ENCODE measurements around the gene TMEM131L.

TMEM131L gene

GRCh38 chr4:153612878-153613277 is 146.7 kb downstream of the TMEM131L start:
- no peaks in the 10 kb centered on the region; the same call in 1 of the 2 replicates for H3K36me3 ChIP-seq (ENCODE audit: insufficient read depth, low read length)
- no peaks in the 10 kb centered on the region for H3K4me1 ChIP-seq (ENCODE audit: insufficient read depth, low read length)
- H3K9ac ChIP-seq (ENCODE audit: low read depth, low read length), result no peak overlapping the region
- H3K9me3 ChIP-seq (ENCODE audit: control insufficient read depth, insufficient read depth, low read length), result no peaks in the 10 kb centered on the region

- H3K9ac ChIP-seq (ENCODE audit: low read depth, low read length), result no peak overlapping the region
- H3K36me3 ChIP-seq (ENCODE audit: insufficient read depth, low read length), result no peaks in the 10 kb centered on the region; the same call in 1 of the 2 replicates
- no peaks in the 10 kb centered on the region for H3K9me3 ChIP-seq (ENCODE audit: control insufficient read depth, insufficient read depth, low read length)
- H3K4me1 ChIP-seq (ENCODE audit: insufficient read depth, low read length), result no peaks in the 10 kb centered on the region
Observed at GRCh38 chr4:153616006-153616555, 149.9 kb downstream of the TMEM131L start.

GRCh38 chr4:153618833-153619232 is 152.7 kb downstream of the TMEM131L start:
- Histone ChIP-seq H3K36me3 (ENCODE audit: insufficient read depth, low read length) (no peaks in the 10 kb centered on the region; the same call in 1 of the 2 replicates), H3K4me1 (ENCODE audit: insufficient read depth, low read length) (no peaks in the 10 kb centered on the region), H3K9me3 (ENCODE audit: control insufficient read depth, insufficient read depth, low read length) (no peaks in the 10 kb centered on the region), H3K9ac (ENCODE audit: low read depth, low read length) (no peak overlapping the region)

DNA sequence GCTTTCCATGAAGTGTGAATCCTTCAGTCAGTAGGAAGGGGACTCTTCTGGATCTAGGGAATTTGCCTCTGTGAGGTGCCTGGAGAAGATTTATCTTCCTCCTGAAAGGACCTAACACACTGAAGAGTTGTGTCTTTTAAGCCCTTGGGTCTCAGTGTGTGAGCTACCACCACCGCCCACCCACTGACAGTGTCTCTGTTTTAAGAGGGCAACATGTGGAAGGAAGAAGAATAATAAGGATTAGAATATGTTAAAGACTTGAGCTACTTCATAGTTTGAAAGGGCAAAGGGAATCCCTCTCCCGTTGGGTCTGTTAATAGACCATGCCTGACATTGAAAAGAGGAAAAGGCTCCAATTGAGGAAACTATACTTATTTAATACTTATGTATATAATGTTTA is 153.7 kb downstream of the TMEM131L start:
- no peaks in the 10 kb centered on the region for H3K9me3 ChIP-seq (ENCODE audit: control insufficient read depth, insufficient read depth, low read length)
- no peaks in the 10 kb centered on the region for H3K4me1 ChIP-seq (ENCODE audit: insufficient read depth, low read length)
- H3K9ac ChIP-seq (ENCODE audit: low read depth, low read length), result no peak overlapping the region
- no peaks in the 10 kb centered on the region; the same call in 1 of the 2 replicates for H3K36me3 ChIP-seq (ENCODE audit: insufficient read depth, low read length)

DNA sequence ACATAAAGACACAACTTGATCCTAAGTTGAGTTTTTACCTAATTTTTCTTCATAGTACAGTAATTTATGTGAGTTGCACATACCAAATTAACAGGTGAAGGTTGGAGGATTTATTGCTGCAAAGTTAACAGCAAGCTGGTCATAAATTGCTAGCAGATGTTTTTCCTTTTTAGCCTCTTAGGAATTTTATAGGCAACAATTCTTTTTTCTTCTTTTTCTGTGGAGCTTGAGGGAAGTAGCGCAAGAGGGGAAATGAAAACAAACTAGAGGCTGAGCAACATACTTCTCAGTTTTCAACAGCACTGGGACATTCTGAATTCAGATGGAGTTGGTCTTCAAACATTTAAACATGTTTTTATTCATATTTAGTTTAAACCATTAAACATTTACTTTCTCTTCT is 154.2 kb downstream of the TMEM131L start:
- H3K9ac ChIP-seq (ENCODE audit: low read depth, low read length), result no peak overlapping the region
- H3K9me3 ChIP-seq (ENCODE audit: control insufficient read depth, insufficient read depth, low read length), result no peaks in the 10 kb centered on the region
- no peaks in the 10 kb centered on the region; the same call in 1 of the 2 replicates for H3K36me3 ChIP-seq (ENCODE audit: insufficient read depth, low read length)
- H3K4me1 ChIP-seq (ENCODE audit: insufficient read depth, low read length), result no peaks in the 10 kb centered on the region

DNA sequence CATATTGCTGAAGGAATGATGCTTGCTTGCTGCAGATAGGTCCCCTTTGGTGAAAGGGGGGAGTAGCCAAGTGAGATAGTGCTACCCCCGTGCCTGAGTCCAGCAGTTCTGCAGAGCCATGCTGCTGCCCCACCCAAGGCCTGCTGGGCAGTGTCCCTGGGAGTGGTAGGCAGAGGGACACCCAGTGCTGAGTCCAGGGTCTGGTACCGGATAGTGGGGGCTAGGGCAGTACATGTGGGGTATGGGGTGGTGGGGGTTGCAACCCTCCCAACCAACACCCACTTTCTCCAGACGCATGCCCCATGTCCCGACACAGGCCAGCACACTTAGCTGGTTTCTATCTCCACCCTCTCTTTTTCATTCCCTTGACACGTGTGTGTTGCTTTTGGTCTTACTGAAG is 155.9 kb downstream of the TMEM131L start:
- Histone ChIP-seq H3K9ac (ENCODE audit: low read depth, low read length) (no peak overlapping the region), H3K9me3 (ENCODE audit: control insufficient read depth, insufficient read depth, low read length) (no peaks in the 10 kb centered on the region), H3K36me3 (ENCODE audit: insufficient read depth, low read length) (peaks cover 4% of the 10 kb centered on the region; the same call in 1 of the 2 replicates), H3K4me1 (ENCODE audit: insufficient read depth, low read length) (no peaks in the 10 kb centered on the region)

DNA sequence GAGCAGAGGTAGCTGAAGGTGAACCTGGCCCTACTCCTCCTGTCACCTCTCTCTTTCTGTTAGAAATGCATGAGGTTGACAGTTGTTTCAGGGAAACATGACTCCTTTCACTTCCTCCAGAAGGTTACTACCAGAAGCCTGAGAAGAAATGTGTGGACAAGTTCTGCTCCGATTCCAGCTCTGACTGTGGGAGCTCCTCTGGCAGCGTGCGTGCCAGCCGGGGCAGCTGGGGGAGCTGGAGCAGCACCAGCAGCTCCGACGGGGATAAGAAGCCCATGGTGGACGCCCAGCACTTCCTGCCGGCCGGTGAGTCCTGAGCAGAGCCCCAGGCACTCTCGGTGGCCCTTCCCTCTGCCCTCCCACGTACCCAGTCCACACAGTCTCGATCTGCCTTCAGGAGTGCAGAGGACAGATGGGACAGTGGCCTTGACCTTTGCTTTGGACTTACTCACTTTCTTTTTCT is 156.6 kb downstream of the TMEM131L start:
- Histone ChIP-seq H3K9me3 (ENCODE audit: control insufficient read depth, insufficient read depth, low read length) (no peaks in the 10 kb centered on the region), H3K9ac (ENCODE audit: low read depth, low read length) (no peak overlapping the region), H3K4me1 (ENCODE audit: insufficient read depth, low read length) (no peaks in the 10 kb centered on the region), H3K36me3 (ENCODE audit: insufficient read depth, low read length) (peaks cover 4% of the 10 kb centered on the region; the same call in 1 of the 2 replicates)

DNA sequence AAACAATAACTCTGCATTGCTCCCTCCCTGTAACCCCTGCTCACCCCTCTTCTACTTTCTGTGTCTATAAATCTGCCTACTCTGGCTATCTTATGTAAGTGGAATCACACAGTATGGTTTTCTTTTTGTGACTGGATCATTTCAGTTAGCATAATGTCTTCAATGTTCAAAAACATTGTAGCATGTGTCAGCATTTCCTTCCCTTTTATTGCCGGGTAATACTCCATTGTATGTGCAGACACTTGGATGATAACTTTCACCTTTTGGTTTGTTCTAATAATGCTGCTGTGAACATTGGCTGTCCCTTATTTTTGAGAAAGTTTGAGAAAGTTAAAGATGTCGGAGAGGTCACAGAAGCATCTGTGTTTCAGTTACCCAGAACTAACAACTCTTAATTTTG is 157.3 kb downstream of the TMEM131L start:
- Histone ChIP-seq H3K9me3 (ENCODE audit: control insufficient read depth, insufficient read depth, low read length) (no peaks in the 10 kb centered on the region), H3K4me1 (ENCODE audit: insufficient read depth, low read length) (no peaks in the 10 kb centered on the region), H3K36me3 (ENCODE audit: insufficient read depth, low read length) (peaks cover 4% of the 10 kb centered on the region; the same call in 1 of the 2 replicates), H3K9ac (ENCODE audit: low read depth, low read length) (no peak overlapping the region)

GRCh38 chr4:153628796-153629315 is 162.7 kb downstream of the TMEM131L start:
- peaks cover 12% of the 10 kb centered on the region for H3K36me3 ChIP-seq (ENCODE audit: insufficient read depth, low read length)

DNA sequence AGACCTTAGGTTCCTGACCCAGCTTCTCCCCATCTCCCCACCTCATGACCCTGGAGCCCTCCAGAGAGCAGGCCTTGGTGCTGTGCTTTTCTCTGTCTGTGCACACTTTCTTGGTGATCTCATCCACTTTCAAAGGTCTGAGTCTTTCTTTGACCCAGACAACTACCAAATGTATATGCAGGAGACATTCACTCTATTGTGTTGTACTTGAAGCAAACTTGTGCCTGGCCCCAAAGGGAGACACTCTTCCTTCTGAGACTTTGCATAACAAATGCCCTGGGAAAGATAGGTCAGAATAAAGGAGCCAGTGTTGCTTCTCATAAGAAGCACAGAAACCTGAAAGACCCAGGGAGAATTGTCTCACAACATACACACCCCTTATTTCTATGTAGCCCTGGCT is 163.6 kb downstream of the TMEM131L start:
- Histone ChIP-seq H3K36me3 (ENCODE audit: insufficient read depth, low read length) (peaks cover 12% of the 10 kb centered on the region), H3K9ac (ENCODE audit: low read depth, low read length) (no peak overlapping the region), H3K4me1 (ENCODE audit: insufficient read depth, low read length) (no peaks in the 10 kb centered on the region), H3K9me3 (ENCODE audit: control insufficient read depth, insufficient read depth, low read length) (no peaks in the 10 kb centered on the region)

More at GRCh38 chr4:153628796-153629315, 162.7 kb downstream of the TMEM131L start:
- H3K9me3 ChIP-seq (ENCODE audit: control insufficient read depth, insufficient read depth, low read length), result no peaks in the 10 kb centered on the region
- H3K9ac ChIP-seq (ENCODE audit: low read depth, low read length), result no peak overlapping the region
- no peaks in the 10 kb centered on the region for H3K4me1 ChIP-seq (ENCODE audit: insufficient read depth, low read length)

DNA sequence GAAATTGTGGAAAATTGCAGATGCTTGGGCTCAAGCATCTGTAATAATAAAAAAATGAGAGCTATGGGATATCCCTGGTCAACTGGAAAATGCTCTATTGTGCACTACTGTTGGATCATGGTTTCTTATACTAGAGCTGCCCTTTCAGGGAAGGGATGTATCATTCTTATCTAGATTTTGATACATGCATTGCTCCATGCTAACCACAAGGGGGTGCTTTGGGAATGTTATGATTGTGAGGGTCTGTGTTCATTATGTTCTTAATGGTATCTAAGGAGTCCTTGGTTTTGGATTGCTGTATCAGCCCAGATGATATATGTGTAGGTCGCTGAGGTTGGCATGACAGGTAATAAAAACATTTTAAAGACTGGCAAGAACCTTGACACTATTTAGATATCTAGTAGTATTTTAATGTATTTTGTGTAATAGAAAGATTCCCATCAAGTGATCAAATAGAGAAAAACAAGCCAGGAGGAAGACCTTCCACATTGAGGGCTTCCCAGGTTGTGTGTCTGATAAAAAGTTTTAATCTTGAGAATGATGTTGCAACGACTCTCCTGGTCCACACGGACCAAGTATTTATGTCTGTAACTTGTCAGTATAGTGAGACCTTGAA is 168.7 kb downstream of the TMEM131L start:
- Histone ChIP-seq H3K9ac (ENCODE audit: low read depth, low read length) (no peak overlapping the region), H3K4me1 (ENCODE audit: insufficient read depth, low read length) (no peaks in the 10 kb centered on the region), H3K36me3 (ENCODE audit: insufficient read depth, low read length) (peaks cover 13% of the 10 kb centered on the region), H3K9me3 (ENCODE audit: control insufficient read depth, insufficient read depth, low read length) (no peaks in the 10 kb centered on the region)

- peaks cover 7% of the 10 kb centered on the region for H3K4me1 ChIP-seq (ENCODE audit: insufficient read depth, low read length)
- H3K36me3 ChIP-seq (ENCODE audit: insufficient read depth, low read length), result peaks cover 8% of the 10 kb centered on the region
- H3K9ac ChIP-seq (ENCODE audit: low read depth, low read length), result no peak overlapping the region
- no peaks in the 10 kb centered on the region for H3K9me3 ChIP-seq (ENCODE audit: control insufficient read depth, insufficient read depth, low read length)
Observed at GRCh38 chr4:153635846-153636245, 169.7 kb downstream of the TMEM131L start.

DNA sequence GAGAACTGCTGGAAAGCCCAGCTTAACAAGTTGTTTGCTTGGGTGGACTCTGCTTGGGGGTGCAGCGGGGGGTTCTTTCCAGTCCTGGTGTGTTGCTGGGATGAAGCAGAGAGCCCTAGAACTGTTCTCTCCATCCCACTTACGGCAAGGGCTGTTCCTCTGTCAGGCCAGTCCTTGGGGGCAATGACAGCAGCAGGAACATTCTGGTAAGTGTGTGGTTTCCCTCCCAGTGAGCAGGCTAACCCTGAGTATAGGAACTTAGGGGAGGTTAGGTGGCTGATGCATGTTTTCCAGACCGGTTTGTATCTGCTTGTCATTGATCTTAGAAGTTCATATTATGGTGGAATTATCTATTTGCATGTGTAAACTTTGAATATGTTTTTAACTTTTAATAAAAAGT is 171.0 kb downstream of the TMEM131L start:
- no peaks in the 10 kb centered on the region for H3K9me3 ChIP-seq (ENCODE audit: control insufficient read depth, insufficient read depth, low read length)
- H3K9ac ChIP-seq (ENCODE audit: low read depth, low read length), result no peak overlapping the region
- H3K36me3 ChIP-seq (ENCODE audit: insufficient read depth, low read length), result peaks cover 8% of the 10 kb centered on the region
- peaks cover 7% of the 10 kb centered on the region for H3K4me1 ChIP-seq (ENCODE audit: insufficient read depth, low read length)

DNA sequence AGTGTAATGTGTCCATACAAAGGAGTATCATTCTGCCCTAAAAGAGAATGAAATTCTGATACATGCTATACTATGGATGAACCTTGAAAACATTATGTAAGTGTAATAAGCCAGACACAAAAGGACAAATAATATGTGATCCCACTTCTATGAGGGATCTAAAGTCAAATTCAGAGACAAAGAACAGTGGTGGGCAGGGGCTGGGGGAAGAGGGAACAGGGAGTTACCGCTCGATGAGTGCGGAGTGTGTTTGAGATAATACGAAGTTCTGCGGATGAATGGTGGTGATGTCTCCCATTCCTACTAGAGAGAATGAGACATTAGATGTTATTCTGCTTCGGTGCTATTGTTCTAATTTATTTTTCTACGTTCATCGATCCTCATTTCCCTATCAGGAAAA is 171.9 kb downstream of the TMEM131L start:
- Histone ChIP-seq H3K36me3 (ENCODE audit: insufficient read depth, low read length) (peaks cover 8% of the 10 kb centered on the region), H3K9me3 (ENCODE audit: control insufficient read depth, insufficient read depth, low read length) (no peaks in the 10 kb centered on the region), H3K9ac (ENCODE audit: low read depth, low read length) (no peak overlapping the region), H3K4me1 (ENCODE audit: insufficient read depth, low read length) (peaks cover 7% of the 10 kb centered on the region)

DNA sequence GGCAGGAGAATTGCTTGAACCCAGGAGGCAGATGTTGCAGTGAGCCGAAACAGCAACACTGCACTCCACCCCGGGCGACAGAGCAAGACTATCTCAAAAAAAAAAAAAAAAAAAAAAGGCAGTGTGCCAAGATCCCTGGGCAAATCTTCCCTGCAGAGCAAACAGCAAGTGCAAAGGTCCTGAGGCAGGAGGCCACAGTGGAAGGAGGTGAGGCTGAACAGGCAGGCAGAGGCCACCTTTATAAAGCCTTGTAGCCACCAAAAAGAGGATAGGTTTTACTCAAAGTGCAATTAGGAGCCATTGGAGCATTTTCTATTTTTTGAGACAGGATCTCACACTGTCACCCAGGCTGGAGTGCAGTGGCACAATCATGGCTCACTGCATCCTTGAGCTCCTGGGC is 172.8 kb downstream of the TMEM131L start:
- Histone ChIP-seq H3K9ac (ENCODE audit: low read depth, low read length) (no peak overlapping the region), H3K9me3 (ENCODE audit: control insufficient read depth, insufficient read depth, low read length) (no peaks in the 10 kb centered on the region), H3K36me3 (ENCODE audit: insufficient read depth, low read length) (peaks cover 8% of the 10 kb centered on the region), H3K4me1 (ENCODE audit: insufficient read depth, low read length) (peaks cover 7% of the 10 kb centered on the region)

Data from ES-I3 (cell line).